Activated T-cell treated with anti-CD3 and anti-CD28 coated beads, Interleukin-2, amount 50 U/mL, for 48 hours (primary cell): ENCODE results near the gene IMP3.

Experiments
- DNase-seq, 2 experiments: peaks; one replicate each; pipeline ENCODE4 v3.0.0-alpha.2; 2020

IMP3 gene

GRCh38 chr15:75672646-75673425 lies 32.8 kb upstream of the IMP3 start:
- no peak for DNase-seq

DNA sequence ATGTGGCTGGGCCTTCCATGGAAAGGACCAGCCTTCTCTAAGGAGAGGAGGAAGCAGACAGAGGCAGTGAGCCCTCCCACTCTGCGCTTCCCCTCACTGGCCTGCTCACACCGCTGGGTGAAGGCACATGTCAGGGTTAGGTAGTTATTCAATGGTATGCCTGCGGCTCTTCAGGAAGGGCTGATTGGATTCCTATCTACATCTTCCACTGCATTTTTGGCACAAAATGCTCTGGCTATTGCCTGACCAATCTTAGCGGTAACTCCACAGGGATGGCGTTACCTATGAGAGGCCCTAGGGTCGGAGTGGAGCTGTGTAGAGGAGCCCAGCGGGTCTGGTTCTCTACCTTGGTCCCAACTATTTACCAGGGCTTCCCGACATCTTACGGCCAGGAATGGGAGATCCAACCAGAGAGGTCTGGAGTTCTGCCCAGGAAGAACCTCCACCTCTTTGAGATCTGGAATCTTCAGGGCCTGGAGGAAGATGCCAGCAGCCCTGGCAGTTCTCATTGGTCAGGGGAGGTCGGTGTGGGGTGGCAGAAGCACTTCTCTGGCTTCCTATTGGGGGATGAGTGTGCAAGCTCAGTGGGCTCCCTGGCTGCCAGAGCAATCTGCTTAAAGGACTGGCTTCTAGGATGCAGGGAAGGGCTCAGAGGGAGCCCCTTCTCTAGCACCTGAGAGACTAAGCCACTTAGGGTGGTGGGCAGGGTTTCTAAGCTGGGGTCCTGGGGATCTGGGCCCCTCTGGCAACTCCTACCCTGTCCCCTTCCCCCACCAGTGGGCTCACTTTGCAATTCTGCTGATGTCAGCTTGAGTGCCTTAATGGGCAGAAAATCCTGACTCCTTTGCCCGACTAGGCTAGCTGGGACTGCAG lies 31.9 kb upstream of the IMP3 start:
- DNase-seq: no peak

DNA sequence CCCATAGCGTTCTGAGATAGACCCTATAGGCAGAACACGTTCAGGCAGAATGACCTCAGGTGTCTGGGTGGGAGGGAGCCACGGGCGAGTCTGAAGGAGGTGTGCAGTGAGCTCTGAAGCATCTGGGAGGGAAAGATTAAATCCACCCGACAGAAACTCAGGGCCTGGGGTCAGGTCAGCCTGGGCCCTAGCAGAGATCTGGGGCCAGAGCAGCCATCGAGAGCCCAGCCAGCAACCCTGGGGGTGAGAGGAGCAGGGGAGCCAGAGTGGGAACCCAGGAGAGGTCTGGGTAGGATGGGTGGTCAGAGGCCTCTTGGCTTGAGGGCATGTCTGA lies 29.8 kb upstream of the IMP3 start:
- no peak for DNase-seq

- peak in 1 of 2 experiments; percentile 32 for DNase-seq
Measured at GRCh38 chr15:75669191-75669878, 29.3 kb upstream of the IMP3 start.

GRCh38 chr15:75666823-75667501 lies 26.9 kb upstream of the IMP3 start:
- DNase-seq: no peak

DNA sequence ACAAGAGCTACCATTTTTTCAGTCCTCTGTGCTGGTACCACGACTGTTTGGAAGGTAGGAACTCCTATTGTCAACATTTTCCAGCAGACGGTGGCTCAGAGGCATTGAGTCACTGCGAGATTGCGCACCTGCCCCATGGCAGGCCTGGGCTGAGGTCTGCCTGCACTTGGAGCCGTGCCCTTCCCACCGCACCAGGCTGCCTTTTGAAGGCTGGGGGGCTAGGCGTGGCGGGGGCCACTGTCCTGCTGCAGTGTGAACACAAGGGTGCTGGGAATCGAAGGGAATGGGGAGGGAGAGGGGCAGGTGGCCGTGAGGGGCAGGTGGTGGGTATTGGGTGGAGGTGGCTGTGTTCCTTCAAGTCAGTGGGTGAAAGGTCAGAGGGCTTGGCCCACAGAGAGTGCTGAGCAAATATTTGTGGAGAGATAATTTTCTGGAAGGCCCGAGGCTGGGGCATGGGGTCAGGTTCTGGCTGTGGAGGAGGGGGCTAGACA lies 24.0 kb upstream of the IMP3 start:
- no peak for DNase-seq

DNA sequence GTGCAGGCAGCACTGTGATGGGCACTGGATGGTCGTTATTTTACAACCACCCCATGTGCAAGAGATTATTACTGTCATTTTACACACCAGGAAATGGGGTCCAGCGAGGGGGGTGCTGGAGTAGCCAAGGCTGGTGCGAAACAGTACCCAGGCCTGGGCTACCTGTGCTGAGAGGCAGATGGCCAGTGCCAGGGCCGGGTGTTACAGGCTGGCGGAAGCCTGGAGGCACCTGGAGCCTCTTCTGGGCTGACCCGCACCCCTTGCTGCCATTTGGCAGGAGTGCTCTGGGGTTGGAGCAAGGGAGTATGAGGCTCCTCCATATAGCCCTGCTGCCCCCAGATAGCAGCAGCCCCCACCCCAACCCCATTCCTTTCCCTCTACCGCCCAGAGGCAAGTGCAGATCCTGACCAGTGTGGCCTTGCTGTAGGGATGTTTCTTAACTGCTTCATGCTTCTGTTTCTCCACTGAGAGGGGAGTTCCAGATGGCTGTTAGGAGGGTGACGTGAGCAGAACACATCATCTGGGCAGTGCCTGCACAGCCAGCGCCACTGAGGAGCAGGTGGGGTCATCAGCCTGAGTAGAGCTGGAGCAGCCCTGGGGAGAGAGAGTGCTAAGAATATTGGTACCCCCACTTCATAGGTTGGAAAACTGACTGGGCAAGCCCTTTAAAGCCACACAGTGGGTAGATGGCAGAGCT lies 22.9 kb upstream of the IMP3 start:
- DNase-seq: no peak

GRCh38 chr15:75661756-75662140 lies 21.7 kb upstream of the IMP3 start:
- no peak for DNase-seq

- DNase-seq: no peak
Measured at GRCh38 chr15:75661100-75661755, 21.2 kb upstream of the IMP3 start.

- no peak for DNase-seq
Measured at GRCh38 chr15:75659928-75660645, 20.1 kb upstream of the IMP3 start.

GRCh38 chr15:75659141-75659771 lies 19.2 kb upstream of the IMP3 start:
- no peak for DNase-seq

DNA sequence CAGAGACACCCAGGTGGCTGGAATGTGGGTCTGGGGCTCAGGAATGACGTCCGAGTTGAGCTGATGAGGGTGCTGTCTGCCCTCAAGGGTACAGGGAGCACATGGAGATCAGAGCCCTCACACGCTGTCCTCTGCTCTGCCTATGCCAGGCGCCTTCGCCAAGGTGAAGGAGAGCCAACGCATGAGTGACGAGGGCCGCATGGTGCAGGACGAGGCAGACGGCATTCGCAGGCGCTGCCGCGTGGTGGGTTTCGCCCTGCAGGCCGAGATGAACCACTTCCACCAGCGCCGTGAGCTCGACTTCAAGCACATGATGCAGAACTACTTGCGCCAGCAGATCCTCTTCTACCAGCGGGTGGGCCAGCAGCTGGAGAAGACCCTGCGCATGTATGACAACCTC lies 16.8 kb upstream of the IMP3 start:
- no peak for DNase-seq

GRCh38 chr15:75656331-75656730 lies 16.3 kb upstream of the IMP3 start:
- DNase-seq: no peak

GRCh38 chr15:75655931-75656330 lies 15.9 kb upstream of the IMP3 start:
- DNase-seq: no peak

DNA sequence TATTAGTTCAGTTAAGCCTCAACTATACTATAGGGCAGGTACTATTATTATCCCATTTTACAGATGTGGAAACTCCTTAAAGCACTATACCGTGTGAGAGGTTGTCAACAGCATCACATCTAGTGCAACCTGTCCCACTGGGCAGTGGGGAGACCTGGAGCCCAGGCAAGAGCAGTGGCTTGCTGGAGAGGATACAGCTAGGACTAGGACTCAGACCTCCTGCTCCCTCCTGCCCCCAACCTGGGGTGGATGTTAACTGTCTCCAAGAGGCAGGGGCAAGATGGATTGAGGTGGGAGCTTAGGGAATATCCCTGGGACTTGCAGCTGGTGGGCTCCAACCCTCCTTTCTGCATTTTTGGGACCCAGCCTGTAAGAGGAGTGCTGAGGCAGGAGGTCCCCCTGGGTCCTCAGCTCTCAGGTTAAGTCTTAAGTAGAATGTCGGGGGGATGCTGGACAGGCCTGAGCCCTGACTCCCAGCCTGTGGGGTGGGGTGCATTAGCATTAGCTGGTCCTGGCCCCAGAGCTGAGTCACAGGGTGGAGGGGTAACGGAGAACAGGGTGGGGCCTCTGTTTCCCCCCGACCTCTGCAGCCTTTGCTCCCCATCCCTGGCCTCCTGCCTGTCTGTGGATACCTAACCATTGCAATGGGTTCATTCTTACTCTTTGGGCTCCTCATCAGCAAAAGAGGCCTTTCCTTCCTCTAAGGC lies 14.3 kb upstream of the IMP3 start:
- DNase-seq: no peak

- DNase-seq: no peak
Measured at GRCh38 chr15:75653347-75653913, 13.4 kb upstream of the IMP3 start.

DNA sequence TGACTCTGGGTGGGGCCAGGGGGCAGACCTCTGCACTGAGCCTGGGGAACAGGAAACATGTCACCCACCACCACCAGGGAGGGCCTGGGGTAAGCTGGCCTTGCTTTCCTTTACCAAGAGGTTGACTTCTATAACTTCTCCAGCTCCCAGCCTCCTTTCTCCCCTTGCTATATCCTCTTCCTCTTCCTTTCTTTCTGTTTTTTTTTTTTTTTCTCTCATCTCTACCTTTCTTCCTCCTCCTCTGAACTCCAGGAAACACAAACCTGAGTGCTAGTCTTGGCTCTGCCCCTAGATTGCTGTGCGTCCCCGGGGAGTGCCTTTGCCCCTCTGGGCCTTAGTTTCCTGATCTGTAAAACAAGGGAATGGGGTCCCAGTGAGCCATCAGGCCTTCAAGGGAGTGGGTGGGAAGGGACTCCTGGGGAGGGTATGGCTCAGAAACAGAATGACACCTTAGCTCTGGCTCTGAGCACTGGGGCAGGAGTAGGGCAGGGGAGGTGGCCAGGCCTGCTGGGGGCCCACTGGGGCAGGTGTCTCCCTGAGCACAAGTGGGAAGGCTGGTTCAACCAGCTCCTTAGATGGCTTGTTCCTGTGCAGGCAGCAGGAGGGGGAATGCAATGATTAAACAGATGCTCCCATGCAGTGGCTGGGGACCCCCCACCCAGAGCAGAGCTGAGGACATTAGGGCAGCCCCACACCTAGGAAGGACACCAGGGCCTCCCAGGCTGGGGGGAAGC lies 12.0 kb upstream of the IMP3 start:
- DNase-seq: no peak

- DNase-seq: peak in 1 of 2 experiments; percentile 28
Measured at GRCh38 chr15:75650908-75651809, 11.1 kb upstream of the IMP3 start.
